K562 (cell line): ENCODE measurements around the gene TAF10. TPM values are rescaled to one million over a fixed set of nuclear protein-coding genes. Genes with fewer than 3 reads are reported as not detected.

Experiments
- CBX5 ChIP-seq: IDR thresholded peaks from 2 replicates; pipeline ENCODE4 v1.6.1; 2014; ENCODE audit warnings: low read depth, borderline replicate concordance
- CREBBP ChIP-seq: IDR thresholded peaks from one replicate; pipeline ENCODE4 v1.6.1; 2012; ENCODE audit warnings: low read depth, mild to moderate bottlenecking, control low read depth, inconsistent platforms, low read length
- DMBX1 ChIP-seq: fragments of 250-450 bp; sonication (Bioruptor Pico); IDR thresholded peaks from 2 replicates; pipeline ENCODE4 v1.8.0; 2022; ENCODE audit warnings: inconsistent platforms, mild to moderate bottlenecking, moderate library complexity, borderline replicate concordance
- FOXK2 ChIP-seq, 2 experiments: fragments of 450-650 bp; IDR thresholded peaks in 1 of 2; conservative IDR thresholded peaks in 1 of 2; 2 replicates each; pipeline ENCODE4 v1.6.1; 2016; ENCODE audit warnings: low read depth in 2 of 2, mild to moderate bottlenecking in 1 of 2
- FOXM1 ChIP-seq, 2 experiments: fragments of 450-650 bp in 1 of 2; sonication (generic) in 1 of 2; formaldehyde crosslinking in 1 of 2; IDR thresholded peaks; 2 replicates each; pipeline versions ENCODE4 v1.6.1 to v1.9.0; 2017 to 2022; ENCODE audit warnings: low read depth in 2 of 2, mild to moderate bottlenecking in 2 of 2, missing genetic modification reagents in 1 of 2, moderate library complexity in 1 of 2
- HDAC1 ChIP-seq, 2 experiments: fragments of 450-650 bp; IDR thresholded peaks; 2 replicates each; pipeline ENCODE4 v1.6.1; 2016 to 2017; ENCODE audit warnings: inconsistent platforms in 1 of 2, mild to moderate bottlenecking in 1 of 2, moderate library complexity in 1 of 2
- HDGF ChIP-seq: fragments of 450-650 bp; IDR thresholded peaks from 2 replicates; pipeline ENCODE4 v1.6.1; 2016
- MAFF ChIP-seq: IDR thresholded peaks from 2 replicates; pipeline ENCODE4 v1.6.1; 2012; ENCODE audit warnings: low read length, improper control_type of control experiment
- MAFG ChIP-seq: fragments of 450-650 bp; conservative IDR thresholded peaks from 2 replicates; pipeline ENCODE4 v1.6.1; 2016; ENCODE audit warnings: missing genetic modification characterization, missing compliant biosample characterization
- MAZ ChIP-seq, 2 experiments: fragments of 450-650 bp in 1 of 2; sonication (generic) in 1 of 2; formaldehyde crosslinking; IDR thresholded peaks in 1 of 2; conservative IDR thresholded peaks in 1 of 2; 2 replicates each; pipeline versions ENCODE4 v1.4.0 to v1.5.0; 2020; ENCODE audit warnings: mild to moderate bottlenecking in 1 of 2, missing genetic modification reagents in 1 of 2
- MYBL2 ChIP-seq, 2 experiments: fragments of 450-650 bp in 1 of 2; sonication (generic) in 1 of 2; formaldehyde crosslinking in 1 of 2; IDR thresholded peaks; 2 replicates each; pipeline versions ENCODE4 v1.6.1 to v1.8.1; 2017 to 2022; ENCODE audit warnings: borderline replicate concordance in 1 of 2, inconsistent platforms in 1 of 2, low read depth in 1 of 2, mild to moderate bottlenecking in 1 of 2, missing genetic modification reagents in 1 of 2, moderate library complexity in 1 of 2
- NCOA6 ChIP-seq: fragments of 450-650 bp; IDR thresholded peaks from 2 replicates; pipeline ENCODE4 v1.6.1; 2017; ENCODE audit warnings: mild to moderate bottlenecking
- NFATC3 ChIP-seq: fragments of 450-650 bp; IDR thresholded peaks from 2 replicates; pipeline ENCODE4 v1.6.1; 2017; ENCODE audit warnings: mild to moderate bottlenecking
- NFE2 ChIP-seq: IDR thresholded peaks from 2 replicates; pipeline ENCODE4 v1.6.1; 2014; ENCODE audit warnings: antibody characterized with exemption, low read depth
- PHF21A ChIP-seq: fragments of 450-650 bp; IDR thresholded peaks from 2 replicates; pipeline ENCODE4 v1.6.1; 2017; ENCODE audit warnings: low read depth, borderline replicate concordance
- RBFOX2 ChIP-seq: fragments of 200-400 bp; formaldehyde crosslinking; IDR thresholded peaks from 2 replicates; pipeline ENCODE4 v1.6.1; 2017; ENCODE audit warnings: low read depth, mild to moderate bottlenecking, low read length, moderate library complexity
- SMARCA4 ChIP-seq: fragments of 450-650 bp; IDR thresholded peaks from 2 replicates; pipeline ENCODE4 v1.6.1; 2016
- SMC3 ChIP-seq: conservative IDR thresholded peaks from 2 replicates; pipeline ENCODE4 v1.6.1; 2011; ENCODE audit warnings: low read depth, low read length, improper control_type of control experiment; ENCODE audit not compliant: insufficient read depth
- ZNF232 ChIP-seq: sonication (generic); formaldehyde crosslinking; IDR thresholded peaks from 2 replicates; pipeline ENCODE4 v1.8.0; 2022; ENCODE audit warnings: mild to moderate bottlenecking, missing genetic modification reagents
- ZNF316 ChIP-seq: fragments of 450-650 bp; IDR thresholded peaks from 2 replicates; pipeline ENCODE4 v1.6.1; 2016
- ZNF589 ChIP-seq: fragments of 200-800 bp; sonication (Bioruptor generic); IDR thresholded peaks from 2 replicates; pipeline ENCODE4 v1.6.1; 2016; ENCODE audit warnings: low read depth, missing genetic modification characterization, missing compliant biosample characterization
- polyA plus RNA-seq, 8 experiments: library from polyadenylated mRNA; depleted of rRNA in 4 of 8; stranded (reverse) in 5 of 8; unstranded in 3 of 8; fragments of >200 nt; fragmentation: Nextera tagmentation in 2 of 8; fragmentation: Illumina TruSeq in 1 of 8; extraction: Ambion mirVana in 2 of 8; extraction: Trizol in 1 of 8; gene quantifications; 2 replicates each; pipeline versions ENCODE4 v1.2.1 to v1.2.3, GENCODE V29; 2011 to 2014; ENCODE audit warnings: inconsistent platforms in 1 of 8, missing spikeins in 1 of 8
- total RNA-seq, 7 experiments: library from RNA; depleted of rRNA in 6 of 7; stranded (reverse); fragments of >200 nt in 6 of 7; fragmentation: Illumina TruSeq in 2 of 7; extraction: Trizol in 2 of 7; gene quantifications; 2 replicates each; pipeline versions ENCODE4 v1.2.1 to v1.2.3, GENCODE V29; 2011 to 2021; ENCODE audit warnings: low replicate concordance in 1 of 7
- TF ChIP-seq, protein P1 (sequence below): IDR thresholded peaks from 2 replicates; pipeline ENCODE4 v1.6.1; 2012; ENCODE audit warnings: low read depth, low read length, improper control_type of control experiment, borderline replicate concordance
- TF ChIP-seq, protein P2 (sequence below): sonication (generic); formaldehyde crosslinking; IDR thresholded peaks from 2 replicates; pipeline ENCODE4 v1.8.0; 2022; ENCODE audit warnings: missing genetic modification reagents, mild to moderate bottlenecking, moderate library complexity, borderline replicate concordance
- TF ChIP-seq, protein P3 (sequence below): fragments of 450-650 bp; IDR thresholded peaks from 2 replicates; pipeline ENCODE4 v1.6.1; 2018; ENCODE audit not compliant: partially characterized antibody

Gene TAF10
- total and polyA plus RNA-seq, 9 of the 15 experiments (the other 6 are each of a cell fraction or from before 2014, with no cell fraction given): 19.5 to 197 (median 121) TPM

DNA sequence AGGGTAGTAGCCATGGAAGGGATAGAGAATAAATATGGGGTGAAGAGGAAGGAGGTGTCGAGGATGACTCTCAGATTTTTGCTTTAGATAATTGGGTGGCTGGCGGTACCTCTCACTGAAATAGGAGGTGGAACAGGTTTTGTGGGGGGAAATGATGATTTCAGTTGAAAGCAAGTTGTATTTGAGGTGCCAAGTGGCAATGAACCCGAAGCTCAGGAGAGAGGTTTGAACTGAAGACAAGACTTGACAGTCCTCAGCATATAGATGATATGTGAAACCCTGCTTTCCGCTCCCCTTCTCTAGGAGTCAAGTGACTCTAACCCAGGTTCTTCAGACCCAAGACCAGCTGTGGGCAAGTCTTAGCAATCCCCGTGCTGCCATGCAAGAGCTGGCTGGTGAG is 42.3 kb downstream of the TAF10 start (continued):
- TF ChIP-seq, protein P1, sequence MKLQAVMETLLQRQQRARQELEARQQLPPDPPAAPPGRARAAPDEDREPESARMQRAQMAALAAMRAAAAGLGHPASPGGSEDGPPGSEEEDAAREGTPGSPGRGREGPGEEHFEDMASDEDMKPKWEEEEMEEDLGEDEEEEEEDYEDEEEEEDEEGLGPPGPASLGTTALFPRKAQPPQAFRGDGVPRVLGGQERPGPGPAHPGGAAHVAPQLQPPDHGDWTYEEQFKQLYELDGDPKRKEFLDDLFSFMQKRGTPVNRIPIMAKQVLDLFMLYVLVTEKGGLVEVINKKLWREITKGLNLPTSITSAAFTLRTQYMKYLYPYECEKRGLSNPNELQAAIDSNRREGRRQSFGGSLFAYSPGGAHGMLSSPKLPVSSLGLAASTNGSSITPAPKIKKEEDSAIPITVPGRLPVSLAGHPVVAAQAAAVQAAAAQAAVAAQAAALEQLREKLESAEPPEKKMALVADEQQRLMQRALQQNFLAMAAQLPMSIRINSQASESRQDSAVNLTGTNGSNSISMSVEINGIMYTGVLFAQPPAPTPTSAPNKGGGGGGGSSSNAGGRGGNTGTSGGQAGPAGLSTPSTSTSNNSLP: no peak
- peak in 1 of 2 experiments; percentile 54; a peak in 1 of 4 replicates for TF ChIP-seq FOXK2 (conservative IDR thresholded peaks at IDR 0.05 in 1 of 2, IDR thresholded peaks at IDR 0.05 in 1 of 2; ENCODE audit: low read depth in 2 of 2)
- 0 out of 2 replicates have a peak, but pooled peaks have one; percentile 13 for TF ChIP-seq ZNF316
- TF ChIP-seq NFE2: peak; percentile 75
- TF ChIP-seq NFATC3: no peak
- TF ChIP-seq MYBL2 (IDR thresholded peaks at IDR 0.05; ENCODE audit: low read depth): no peak
- TF ChIP-seq MYBL2 (CRISPR knock-in tag; IDR thresholded peaks at IDR 0.05; ENCODE audit: borderline replicate concordance): no peak
- no peak for TF ChIP-seq ZNF232 (CRISPR knock-in tag)
- no peak for TF ChIP-seq CREBBP
- TF ChIP-seq HDGF: no peak
- TF ChIP-seq ZNF589 (CRISPR knock-in tag): no peak
- no peak for TF ChIP-seq RBFOX2
- TF ChIP-seq MAFF: peak; percentile 2; the same call in 1 of the 2 replicates
- TF ChIP-seq CBX5: no peak
- TF ChIP-seq SMC3: no peak
- no peak for TF ChIP-seq FOXM1 (IDR thresholded peaks at IDR 0.05; ENCODE audit: low read depth)
- TF ChIP-seq FOXM1 (CRISPR knock-in tag; IDR thresholded peaks at IDR 0.05; ENCODE audit: low read depth): no peak
- TF ChIP-seq, protein P2, sequence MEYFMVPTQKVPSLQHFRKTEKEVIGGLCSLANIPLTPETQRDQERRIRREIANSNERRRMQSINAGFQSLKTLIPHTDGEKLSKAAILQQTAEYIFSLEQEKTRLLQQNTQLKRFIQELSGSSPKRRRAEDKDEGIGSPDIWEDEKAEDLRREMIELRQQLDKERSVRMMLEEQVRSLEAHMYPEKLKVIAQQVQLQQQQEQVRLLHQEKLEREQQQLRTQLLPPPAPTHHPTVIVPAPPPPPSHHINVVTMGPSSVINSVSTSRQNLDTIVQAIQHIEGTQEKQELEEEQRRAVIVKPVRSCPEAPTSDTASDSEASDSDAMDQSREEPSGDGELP (CRISPR knock-in tag): 0 out of 2 replicates have a peak, but pooled peaks have one; percentile 17
- no peak for TF ChIP-seq PHF21A
- TF ChIP-seq, protein P3, sequence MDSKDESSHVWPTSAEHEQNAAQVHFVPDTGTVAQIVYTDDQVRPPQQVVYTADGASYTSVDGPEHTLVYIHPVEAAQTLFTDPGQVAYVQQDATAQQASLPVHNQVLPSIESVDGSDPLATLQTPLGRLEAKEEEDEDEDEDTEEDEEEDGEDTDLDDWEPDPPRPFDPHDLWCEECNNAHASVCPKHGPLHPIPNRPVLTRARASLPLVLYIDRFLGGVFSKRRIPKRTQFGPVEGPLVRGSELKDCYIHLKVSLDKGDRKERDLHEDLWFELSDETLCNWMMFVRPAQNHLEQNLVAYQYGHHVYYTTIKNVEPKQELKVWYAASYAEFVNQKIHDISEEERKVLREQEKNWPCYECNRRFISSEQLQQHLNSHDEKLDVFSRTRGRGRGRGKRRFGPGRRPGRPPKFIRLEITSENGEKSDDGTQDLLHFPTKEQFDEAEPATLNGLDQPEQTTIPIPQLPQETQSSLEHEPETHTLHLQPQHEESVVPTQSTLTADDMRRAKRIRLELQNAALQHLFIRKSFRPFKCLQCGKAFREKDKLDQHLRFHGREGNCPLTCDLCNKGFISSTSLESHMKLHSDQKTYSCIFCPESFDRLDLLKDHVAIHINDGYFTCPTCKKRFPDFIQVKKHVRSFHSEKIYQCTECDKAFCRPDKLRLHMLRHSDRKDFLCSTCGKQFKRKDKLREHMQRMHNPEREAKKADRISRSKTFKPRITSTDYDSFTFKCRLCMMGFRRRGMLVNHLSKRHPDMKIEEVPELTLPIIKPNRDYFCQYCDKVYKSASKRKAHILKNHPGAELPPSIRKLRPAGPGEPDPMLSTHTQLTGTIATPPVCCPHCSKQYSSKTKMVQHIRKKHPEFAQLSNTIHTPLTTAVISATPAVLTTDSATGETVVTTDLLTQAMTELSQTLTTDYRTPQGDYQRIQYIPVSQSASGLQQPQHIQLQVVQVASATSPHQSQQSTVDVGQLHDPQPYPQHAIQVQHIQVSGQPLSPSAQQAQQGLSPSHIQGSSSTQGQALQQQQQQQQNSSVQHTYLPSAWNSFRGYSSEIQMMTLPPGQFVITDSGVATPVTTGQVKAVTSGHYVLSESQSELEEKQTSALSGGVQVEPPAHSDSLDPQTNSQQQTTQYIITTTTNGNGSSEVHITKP: peak; percentile 97
- no peak for TF ChIP-seq DMBX1 (CRISPR knock-in tag)
- TF ChIP-seq HDAC1 (IDR thresholded peaks at IDR 0.05): no peak
- no peak for TF ChIP-seq MAZ (CRISPR knock-in tag; conservative IDR thresholded peaks at IDR 0.05 in 1 of 2, IDR thresholded peaks at IDR 0.05 in 1 of 2)
- peak; percentile 47; the same call in 1 of the 2 replicates for TF ChIP-seq MAFG
- TF ChIP-seq NCOA6: no peak
- 0 out of 2 replicates have a peak, but pooled peaks have one; percentile 44 for TF ChIP-seq SMARCA4
